Mesenchymal stem cell (in vitro differentiated cells and primary cell): ENCODE measurements around the gene AMIGO3.

Experiments
- DNase-seq: peaks from one replicate; pipeline ENCODE4 v3.0.0-alpha.2; 2013
- H2AFZ ChIP-seq: one replicate; pipeline ENCODE4 v1.6.1; 2013; ENCODE audit warnings: low read depth, mild to moderate bottlenecking, control low read depth, inconsistent platforms, low read length, moderate library complexity
- H2AK5ac ChIP-seq: 2 replicates; pipeline ENCODE4 v1.6.1; 2013; ENCODE audit warnings: low read length, moderate library complexity, mild to moderate bottlenecking, inconsistent platforms; ENCODE audit not compliant: severe bottlenecking
- H2BK120ac ChIP-seq: one replicate; pipeline ENCODE4 v1.6.1; 2013; ENCODE audit warnings: low read depth, mild to moderate bottlenecking, inconsistent platforms, low read length, moderate library complexity
- H2BK12ac ChIP-seq, 2 experiments: one replicate each; pipeline ENCODE4 v1.6.1; 2013; ENCODE audit warnings: inconsistent platforms in 2 of 2, low read length in 2 of 2, mild to moderate bottlenecking in 2 of 2, moderate library complexity in 2 of 2, control low read depth in 1 of 2
- H2BK15ac ChIP-seq: one replicate; pipeline ENCODE4 v1.6.1; 2013; ENCODE audit warnings: mild to moderate bottlenecking, low read depth, inconsistent platforms; ENCODE audit not compliant: poor library complexity, severe bottlenecking
- H2BK5ac ChIP-seq: 2 replicates; pipeline ENCODE4 v1.6.1; 2013; ENCODE audit warnings: low read depth, mild to moderate bottlenecking, low read length, control low read depth, inconsistent platforms; ENCODE audit not compliant: poor library complexity, severe bottlenecking
- H3K14ac ChIP-seq, 2 experiments: one replicate each; pipeline ENCODE4 v1.6.1; 2013; ENCODE audit warnings: inconsistent platforms in 2 of 2, low read length in 2 of 2, control low read depth in 1 of 2, mild to moderate bottlenecking in 1 of 2, moderate library complexity in 1 of 2
- H3K18ac ChIP-seq, 2 experiments: one replicate each; pipeline ENCODE4 v1.6.1; 2013; ENCODE audit warnings: inconsistent platforms in 2 of 2, low read length in 2 of 2, control low read depth in 1 of 2, low read depth in 1 of 2, mild to moderate bottlenecking in 1 of 2
- H3K23ac ChIP-seq, 2 experiments: one replicate each; pipeline ENCODE4 v1.6.1; 2013; ENCODE audit warnings: inconsistent platforms in 2 of 2, low read length in 2 of 2, mild to moderate bottlenecking in 2 of 2, moderate library complexity in 2 of 2, control low read depth in 1 of 2
- H3K27ac ChIP-seq: 2 replicates; pipeline ENCODE4 v1.5.1; 2013; ENCODE audit warnings: mild to moderate bottlenecking, moderate library complexity, low read length, control low read depth, inconsistent platforms; ENCODE audit not compliant: poor library complexity, severe bottlenecking
- H3K27me3 ChIP-seq, 2 experiments: 2 replicates each; pipeline versions ENCODE4 v1.6.1 to v1.7.0; 2013; ENCODE audit warnings: low read length in 2 of 2, mild to moderate bottlenecking in 2 of 2, moderate library complexity in 2 of 2, control low read depth in 1 of 2, inconsistent platforms in 1 of 2; ENCODE audit not compliant: control insufficient read depth in 1 of 2, insufficient read depth in 1 of 2
- H3K36me3 ChIP-seq, 2 experiments: 2 replicates each; pipeline versions ENCODE4 v1.6.1 to v1.7.0; 2013; ENCODE audit warnings: low read length in 2 of 2, control low read depth in 1 of 2, inconsistent platforms in 1 of 2, low read depth in 1 of 2, mild to moderate bottlenecking in 1 of 2; ENCODE audit not compliant: insufficient read depth in 2 of 2, control insufficient read depth in 1 of 2
- H3K4ac ChIP-seq, 2 experiments: one replicate each; pipeline ENCODE4 v1.6.1; 2013; ENCODE audit warnings: inconsistent platforms in 2 of 2, low read length in 2 of 2, mild to moderate bottlenecking in 2 of 2, moderate library complexity in 2 of 2, control low read depth in 1 of 2, low read depth in 1 of 2
- H3K4me1 ChIP-seq: 2 replicates; pipeline ENCODE4 v1.6.1; 2013; ENCODE audit warnings: low read depth, low read length, control low read depth; ENCODE audit not compliant: control insufficient read depth, insufficient read depth
- H3K4me2 ChIP-seq: 2 replicates; pipeline ENCODE4 v1.6.1; 2013; ENCODE audit warnings: low read length, mild to moderate bottlenecking, inconsistent platforms; ENCODE audit not compliant: poor library complexity, severe bottlenecking
- H3K4me3 ChIP-seq, 2 experiments: 2 replicates each; pipeline versions ENCODE4 v1.5.1 to v1.7.0; 2013; ENCODE audit warnings: low read length in 2 of 2, mild to moderate bottlenecking in 2 of 2, control low read depth in 1 of 2, low read depth in 1 of 2; ENCODE audit not compliant: insufficient read depth in 1 of 2
- H3K79me1 ChIP-seq: replicated peaks from 2 replicates; pipeline ENCODE4 v1.6.1; 2013; ENCODE audit warnings: mild to moderate bottlenecking, control low read depth, low read length, inconsistent platforms; ENCODE audit not compliant: poor library complexity, severe bottlenecking
- H3K9ac ChIP-seq: 2 replicates; pipeline ENCODE4 v1.7.0; 2013; ENCODE audit warnings: mild to moderate bottlenecking, low read length, moderate library complexity
- H3K9me3 ChIP-seq: 2 replicates; pipeline ENCODE4 v1.7.0; 2013; ENCODE audit warnings: mild to moderate bottlenecking, low read length; ENCODE audit not compliant: control insufficient read depth
- H4K8ac ChIP-seq: one replicate; pipeline ENCODE4 v1.6.1; 2013; ENCODE audit warnings: inconsistent platforms, mild to moderate bottlenecking, low read length, moderate library complexity
- H4K91ac ChIP-seq: one replicate; pipeline ENCODE4 v1.6.1; 2013; ENCODE audit warnings: mild to moderate bottlenecking, low read length, inconsistent platforms
- WGBS: methylation state at CpG from one replicate; pipeline ENCODE4 v1.1.7; 2013; ENCODE audit warnings: mixed read lengths; 5-methylcytosine and 5-hydroxymethylcytosine counted together

AMIGO3 gene

DNA sequence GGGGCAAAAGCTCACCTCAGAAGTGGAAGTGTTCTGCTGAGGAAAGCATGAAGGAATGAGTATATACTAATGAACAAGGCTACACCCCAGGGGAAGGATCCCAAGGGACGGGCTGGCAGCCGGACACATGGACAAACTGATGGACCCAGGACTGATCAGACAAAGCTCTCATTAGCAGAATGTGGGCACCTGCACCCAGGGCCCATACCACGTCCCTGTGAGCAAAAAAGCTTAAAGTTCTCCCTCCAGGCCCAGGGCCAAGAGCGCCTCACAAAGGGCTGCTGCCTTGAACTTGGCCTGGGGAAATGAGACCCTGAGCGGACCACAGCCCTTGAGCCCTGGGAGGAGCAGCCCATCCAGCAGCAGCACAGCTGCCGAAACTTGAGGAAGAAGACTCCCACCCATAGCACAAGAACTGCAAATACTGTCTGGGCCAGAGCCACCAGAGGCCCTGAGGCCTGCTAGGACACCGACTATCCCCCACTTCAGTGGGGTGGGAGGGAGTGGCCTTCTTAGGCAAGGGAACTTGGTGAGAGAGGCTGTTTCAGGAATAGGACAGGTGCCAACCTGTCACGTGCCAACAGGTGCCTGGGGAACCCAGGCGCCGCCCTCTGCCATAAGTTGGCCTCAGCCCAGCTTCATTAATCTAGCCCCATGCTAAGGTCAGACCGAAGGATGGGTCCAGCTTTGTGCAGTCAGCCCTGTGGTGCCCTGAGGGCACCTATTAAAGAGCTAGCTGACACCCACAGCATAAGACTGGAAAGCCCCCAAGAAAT lies 6.6 kb upstream of the AMIGO3 start:
- WGBS, result 96% methylated on average over 10 of the region's 11 CpGs
- Histone ChIP-seq H3K36me3 (peaks cover 63 to 69% of the 10 kb centered on the region in 2 experiments), H3K14ac (no peak overlapping the region)

DNA sequence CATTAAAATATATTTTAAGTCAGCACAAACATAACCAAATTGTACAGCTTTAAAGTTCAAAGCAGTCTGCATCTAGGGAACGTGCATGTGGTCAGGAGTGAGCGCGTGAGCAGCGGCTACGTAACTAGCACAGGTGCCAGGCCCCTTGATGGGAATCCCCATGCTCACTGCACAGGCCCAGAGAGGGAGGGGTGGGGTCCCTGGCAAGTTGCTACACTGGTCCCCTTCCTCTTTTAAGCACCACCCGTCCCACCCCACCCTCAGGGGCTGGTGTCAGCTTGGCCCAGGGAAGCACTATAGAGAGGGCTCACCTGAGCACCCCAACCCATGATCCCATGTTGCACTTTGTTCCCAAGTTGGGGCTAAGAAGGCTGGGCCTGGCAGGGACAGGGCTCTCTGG lies 5.1 kb upstream of the AMIGO3 start:
- H3K4me3 ChIP-seq, result peak overlapping the region in 1 of 2 experiments; percentile 79
- H3K14ac ChIP-seq, result no peak overlapping the region
- no peaks in the 10 kb centered on the region for H3K27me3 ChIP-seq
- H3K36me3 ChIP-seq, result peaks cover 62 to 66% of the 10 kb centered on the region in 2 experiments
- peak overlapping the region in 1 of 2 experiments; percentile 29 for H3K23ac ChIP-seq
- H3K18ac ChIP-seq, result no peak overlapping the region
- no peak overlapping the region for H2BK15ac ChIP-seq
- no peaks in the 10 kb centered on the region for H3K9me3 ChIP-seq
- no peak overlapping the region for H2AFZ ChIP-seq
- peak overlapping the region; percentile 71 for H4K8ac ChIP-seq
- peak overlapping the region; percentile 84 for H3K4me2 ChIP-seq
- DNase-seq, result no peak
- H3K27ac ChIP-seq, result peak overlapping the region; percentile 64
- peaks cover 36% of the 10 kb centered on the region for H3K79me1 ChIP-seq
- H2BK5ac ChIP-seq, result no peak overlapping the region
- peak overlapping the region in 1 of 2 experiments; percentile 38 for H2BK12ac ChIP-seq
- peaks cover 24% of the 10 kb centered on the region for H3K4me1 ChIP-seq
- H2AK5ac ChIP-seq, result peak overlapping the region; percentile 45
- no peak overlapping the region for H2BK120ac ChIP-seq
- WGBS, result 69% methylated on average over 6 of the region's 6 CpGs
- no peak overlapping the region for H4K91ac ChIP-seq
- peak overlapping the region in 1 of 2 experiments; percentile 92 for H3K4ac ChIP-seq
- peak overlapping the region; percentile 98 for H3K9ac ChIP-seq

More for the DNA sequence above, 6.6 kb upstream of the AMIGO3 start:
- Histone ChIP-seq H3K27me3 (no peaks in the 10 kb centered on the region), H4K91ac (no peak overlapping the region), H2AFZ (no peak overlapping the region), H3K4me3 (no peak overlapping the region), H3K27ac (no peak overlapping the region), H3K4me2 (no peak overlapping the region), H2BK15ac (no peak overlapping the region), H3K9me3 (no peaks in the 10 kb centered on the region), H3K9ac (no peak overlapping the region), H2AK5ac (no peak overlapping the region), H3K4me1 (peaks cover 24% of the 10 kb centered on the region), H3K23ac (no peak overlapping the region), H2BK120ac (no peak overlapping the region), H2BK5ac (no peak overlapping the region), H3K4ac (no peak overlapping the region), H3K18ac (no peak overlapping the region), H3K79me1 (peaks cover 37% of the 10 kb centered on the region), H2BK12ac (no peak overlapping the region), H4K8ac (no peak overlapping the region)
- no peak for DNase-seq

DNA sequence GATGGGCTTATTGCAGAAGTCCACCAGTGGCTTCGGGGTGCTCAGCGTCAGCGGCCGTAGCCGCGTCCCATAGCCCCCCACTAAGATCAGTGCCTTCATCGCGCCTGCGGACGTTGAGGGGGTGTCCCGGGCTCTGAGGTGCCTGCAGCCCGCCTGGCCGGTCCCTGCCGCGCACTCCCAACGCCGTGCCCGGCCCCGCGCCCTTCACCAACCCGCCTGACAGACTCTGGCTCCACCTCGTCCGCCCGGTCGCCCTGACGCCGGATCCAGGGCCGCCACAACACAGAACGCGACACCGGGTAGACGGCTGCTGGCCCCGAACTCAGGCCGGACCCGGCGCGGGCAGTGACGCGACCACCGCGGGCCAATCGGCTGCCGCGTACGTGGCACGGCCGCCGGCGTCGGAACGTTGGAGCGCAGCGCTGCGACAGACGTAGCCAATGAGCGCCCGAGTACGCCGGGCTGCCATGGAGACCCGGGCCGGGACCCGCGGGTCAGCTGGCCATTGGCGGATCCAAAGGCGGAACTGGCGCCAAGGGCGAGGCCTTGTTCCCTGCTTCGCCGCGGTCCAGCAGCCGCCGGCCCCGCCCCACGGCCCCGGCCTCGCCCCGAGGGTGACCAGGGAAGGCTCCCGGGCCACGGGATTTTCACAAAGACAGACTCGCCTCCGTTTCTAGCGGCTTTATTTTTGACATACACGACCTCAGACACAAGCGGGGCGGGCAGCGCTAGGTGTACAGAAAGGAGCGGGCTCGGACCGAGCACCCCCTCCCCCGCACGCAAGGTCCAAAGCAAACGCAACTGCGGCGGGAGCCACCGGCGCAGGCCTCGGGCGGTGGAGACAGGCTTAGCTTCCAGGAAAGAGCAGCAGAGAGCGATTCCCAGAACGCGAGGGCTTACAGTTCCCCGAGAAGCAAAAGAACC lies 4.4 kb upstream of the AMIGO3 start, which contains the start of gene GMPPB:
GMPPB (minus strand) TSS at position 324 of the 924 bp plus-strand sequence; CDS start at position 99, 225 bp downstream.
- Histone ChIP-seq H3K14ac (peak within 1 kb of the TSS in 1 of 2 experiments; percentile 88), H3K27ac (peak within 1 kb of the TSS; percentile 64), H3K4me2 (peak within 1 kb of the TSS; percentile 84), H3K4me3 (peak within 1 kb of the TSS; percentile 84 to 92), H4K8ac (peak within 1 kb of the TSS; percentile 94), H3K9me3 (no peaks in the 10 kb centered on the region), H2AFZ (peak within 1 kb of the TSS; percentile 48), H2BK120ac (peak within 1 kb of the TSS; percentile 59), H3K79me1 (peaks cover 38% of the 10 kb centered on the region), H2BK12ac (peak within 1 kb of the TSS in 1 of 2 experiments; percentile 38), H3K18ac (peak within 1 kb of the TSS; percentile 76 to 88), H3K27me3 (no peaks in the 10 kb centered on the region), H3K4me1 (peaks cover 30% of the 10 kb centered on the region), H3K4ac (peak within 1 kb of the TSS; percentile 85 to 92), H2BK5ac (no peak within 1 kb of the TSS), H3K23ac (peak within 1 kb of the TSS in 1 of 2 experiments; percentile 29), H3K36me3 (peaks cover 64% of the 10 kb centered on the region in 2 experiments), H3K9ac (peak within 1 kb of the TSS; percentile 98), H2AK5ac (peak within 1 kb of the TSS; percentile 45), H4K91ac (peak within 1 kb of the TSS; percentile 88), H2BK15ac (no peak within 1 kb of the TSS)
- peak; percentile 98 for DNase-seq
- 2% methylated on average over 90 of the region's 102 CpGs for WGBS
